Thoracic aorta (tissue), 2 donors: Measurements from ENCODE around the gene ZMIZ1. TPM values are rescaled to one million over a fixed set of nuclear protein-coding genes. Genes with fewer than 3 reads are reported as not detected.

Experiments used
- ATAC-seq: fragments of 150-250 bp; one replicate; pipeline ENCODE4 v1.8.0; 2017; ENCODE audit warnings: low read depth; ENCODE audit not compliant: insufficient number of reproducible peaks, low FRiP score
- DNase-seq: peaks from one replicate; pipeline ENCODE4 v3.0.0-alpha.2; 2020; ENCODE audit warnings: low spot score
- H3K27ac ChIP-seq, 2 donors: fragments of 200-600 bp; sonication (generic); 1 replicate in 1 of 2; 2 replicates in 1 of 2; pipeline ENCODE4 v1.5.1; 2016; ENCODE audit warnings: mild to moderate bottlenecking in 2 of 2, moderate library complexity in 2 of 2
- H3K27me3 ChIP-seq: fragments of 200-600 bp; sonication (generic); replicated peaks from 2 replicates; pipeline ENCODE4 v1.6.0; 2016; ENCODE audit warnings: mild to moderate bottlenecking; ENCODE audit not compliant: insufficient read depth
- H3K36me3 ChIP-seq: fragments of 200-600 bp; sonication (generic); one replicate; pipeline ENCODE4 v1.5.1; 2016
- H3K4me1 ChIP-seq, 2 donors: fragments of 200-600 bp; sonication (generic); 1 replicate in 1 of 2; 2 replicates in 1 of 2; pipeline versions ENCODE4 v1.5.1 to v1.6.0; 2016; ENCODE audit warnings: low read depth in 2 of 2, mild to moderate bottlenecking in 1 of 2; ENCODE audit not compliant: control insufficient read depth in 1 of 2
- H3K4me3 ChIP-seq: fragments of 200-600 bp; sonication (generic); 2 replicates; pipeline ENCODE4 v1.5.1; 2016; ENCODE audit warnings: mild to moderate bottlenecking
- H3K9me3 ChIP-seq: fragments of 200-600 bp; sonication (generic); 2 replicates; pipeline ENCODE4 v1.5.1; 2016
- CTCF ChIP-seq: fragments of 200-600 bp; sonication (generic); IDR thresholded peaks from one replicate; pipeline ENCODE4 v1.5.1; 2019; ENCODE audit warnings: antibody characterized with exemption
- total RNA-seq, 2 donors: library from RNA; depleted of rRNA; stranded (reverse); fragments of >200 nt; gene quantifications; one replicate each; pipeline versions ENCODE4 v1.1.0 to v1.2.3, GENCODE V29; 2016

Gene ZMIZ1
- total RNA-seq, 2 donors from 2014 or later, result 57.8 to 81.6 TPM

- ATAC-seq (no peak), DNase-seq (no peak)
- Histone ChIP-seq H3K4me1 (peaks cover 4 to 17% of the 10 kb centered on the region in 2 donors), H3K9me3 (no peaks in the 10 kb centered on the region), H3K27me3 (no peaks in the 10 kb centered on the region), H3K4me3 (no peak overlapping the region), H3K36me3 (peaks cover 75% of the 10 kb centered on the region), H3K27ac (no peak overlapping the region)
- TF ChIP-seq CTCF, result no peak
Observed at GRCh38 chr10:79301754-79302530, 233.2 kb downstream of the ZMIZ1 start.

GRCh38 chr10:79303631-79304478 is 235.1 kb downstream of the ZMIZ1 start:
- DNase-seq (no peak), ATAC-seq (no peak)
- Histone ChIP-seq H3K27ac (no peak overlapping the region), H3K4me1 (peaks cover 0 to 7% of the 10 kb centered on the region in 2 donors), H3K36me3 (peaks cover 80% of the 10 kb centered on the region), H3K9me3 (no peaks in the 10 kb centered on the region), H3K4me3 (no peak overlapping the region), H3K27me3 (no peaks in the 10 kb centered on the region)
- no peak for TF ChIP-seq CTCF

GRCh38 chr10:79304479-79305087 is 235.8 kb downstream of the ZMIZ1 start:
- ATAC-seq, result no peak
- peaks cover 86% of the 10 kb centered on the region for H3K36me3 ChIP-seq

GRCh38 chr10:79305515-79305914 is 236.7 kb downstream of the ZMIZ1 start:
- H3K27me3 ChIP-seq, result no peaks in the 10 kb centered on the region
- DNase-seq (no peak), ATAC-seq (no peak)
- no peak overlapping the region for H3K4me3 ChIP-seq
- TF ChIP-seq CTCF, result no peak
- H3K27ac ChIP-seq, result no peak overlapping the region
- H3K36me3 ChIP-seq, result peaks cover 80% of the 10 kb centered on the region
- H3K9me3 ChIP-seq, result no peaks in the 10 kb centered on the region
- no peaks in the 10 kb centered on the region for H3K4me1 ChIP-seq

More at GRCh38 chr10:79304479-79305087, 235.8 kb downstream of the ZMIZ1 start:
- no peak overlapping the region for H3K27ac ChIP-seq
- no peaks in the 10 kb centered on the region for H3K27me3 ChIP-seq
- no peak for DNase-seq
- no peak overlapping the region for H3K4me3 ChIP-seq
- TF ChIP-seq CTCF, result no peak
- H3K9me3 ChIP-seq, result no peaks in the 10 kb centered on the region
- peaks cover 0 to under 1% of the 10 kb centered on the region in 2 donors for H3K4me1 ChIP-seq

GRCh38 chr10:79305988-79306387 is 237.2 kb downstream of the ZMIZ1 start:
- Histone ChIP-seq H3K27ac (no peak overlapping the region), H3K4me3 (no peak overlapping the region), H3K36me3 (peaks cover 76% of the 10 kb centered on the region), H3K27me3 (no peaks in the 10 kb centered on the region), H3K4me1 (no peaks in the 10 kb centered on the region), H3K9me3 (no peaks in the 10 kb centered on the region)
- no peak for ATAC-seq
- no peak for TF ChIP-seq CTCF
- no peak for DNase-seq
